ENCODE data around the gene CREB3L2.

The CREB3L2 gene

GRCh38 chr7:137953665-137954470 is 48.0 kb downstream of the CREB3L2 start (continued):
- no peak for TF ChIP-seq ZBTB20 (tag by site-specific recombination; IDR thresholded peaks at IDR 0.05)
- TF ChIP-seq ZNF623 (tag by site-specific recombination; IDR thresholded peaks at IDR 0.05): no peak
- TF ChIP-seq ZNF629 (tag by site-specific recombination; IDR thresholded peaks at IDR 0.05): peak; percentile 37
- peak; percentile 85 for TF ChIP-seq PRDM6 (tag by site-specific recombination; IDR thresholded peaks at IDR 0.05)
- TF ChIP-seq ZBTB8A (tag by site-specific recombination; IDR thresholded peaks at IDR 0.05): no peak
- TF ChIP-seq GLIS1 (tag by site-specific recombination; IDR thresholded peaks at IDR 0.05): peak; percentile 96
- TF ChIP-seq ZNF423 (tag by site-specific recombination; IDR thresholded peaks at IDR 0.05): no peak

GRCh38 chr7:137953043-137953664 is 48.7 kb downstream of the CREB3L2 start:
- peaks cover 0 to 3% of the 10 kb centered on the region in 2 experiments; a peak in 1 of 3 replicates for H3K36me3 ChIP-seq (ENCODE audit: control insufficient read depth in 2 of 2, insufficient read depth in 1 of 2, low read length in 2 of 2)
- H3K4me1 ChIP-seq (ENCODE audit: control insufficient read depth, insufficient read depth, low read length): 0 out of 2 replicates have a peak, but pooled peaks cover 4% of the 10 kb centered on the region
- no peak overlapping the region for H3K27ac ChIP-seq (ENCODE audit: extremely low read depth, low read depth, low read length)
- no peaks in the 10 kb centered on the region for H3K9me3 ChIP-seq (ENCODE audit: control insufficient read depth, insufficient read depth, low read depth, low read length)
- POLR2A ChIA-PET: interaction anchor here (0.6 to 1.4 kb wide), 4 partner anchors 13 to 442 kb away, joined by 3 to 6 read pairs (median 3); no protein-coding TSS in a partner anchor
- no peak overlapping the region for H3K4me3 ChIP-seq (ENCODE audit: low read depth, low read length)
- CTCF ChIA-PET: interaction anchor here (0.7 to 1.5 kb wide), 2 partner anchors 49 to 50 kb away, joined by 3 to 11 read pairs; no protein-coding TSS in a partner anchor
- TF ChIP-seq TSHZ1 (tag by site-specific recombination; IDR thresholded peaks at IDR 0.05; ENCODE audit: borderline replicate concordance) (peak; percentile 86), ZBTB1 (tag by site-specific recombination; IDR thresholded peaks at IDR 0.05) (peak; percentile 61; the same call in 1 of the 2 replicates), ZNF239 (tag by site-specific recombination; IDR thresholded peaks at IDR 0.05) (no peak), ZNF791 (tag by site-specific recombination; IDR thresholded peaks at IDR 0.05) (no peak), ZEB2 (tag by site-specific recombination; IDR thresholded peaks at IDR 0.05) (peak; percentile 64; the same call in 1 of the 2 replicates), OSR2 (tag by site-specific recombination; IDR thresholded peaks at IDR 0.05) (peak; percentile 95), ZNF624 (tag by site-specific recombination; IDR thresholded peaks at IDR 0.05) (no peak), ZSCAN4 (tag by site-specific recombination; IDR thresholded peaks at IDR 0.05) (no peak), ZNF558 (tag by site-specific recombination; IDR thresholded peaks at IDR 0.05) (peak; percentile 61; the same call in 1 of the 2 replicates), ZNF600 (tag by site-specific recombination; IDR thresholded peaks at IDR 0.05) (peak; percentile 84), ZNF398 (tag by site-specific recombination; IDR thresholded peaks at IDR 0.05) (no peak), ZNF626 (tag by site-specific recombination; IDR thresholded peaks at IDR 0.05) (no peak), MZF1 (tag by site-specific recombination; IDR thresholded peaks at IDR 0.05; ENCODE audit: borderline replicate concordance) (peak; percentile 28; the same call in 1 of the 2 replicates), TRIM28 (IDR thresholded peaks at IDR 0.05; ENCODE audit: borderline replicate concordance, low read length) (peak; percentile 47; the same call in 1 of the 2 replicates), ZNF629 (tag by site-specific recombination; IDR thresholded peaks at IDR 0.05) (peak; percentile 84), ZNF146 (tag by site-specific recombination; IDR thresholded peaks at IDR 0.05) (peak; percentile 13; the same call in 1 of the 2 replicates), ZNF10 (tag by site-specific recombination; IDR thresholded peaks at IDR 0.05) (peak; percentile 67; the same call in 1 of the 2 replicates)
- TF ChIP-seq, protein P1, sequence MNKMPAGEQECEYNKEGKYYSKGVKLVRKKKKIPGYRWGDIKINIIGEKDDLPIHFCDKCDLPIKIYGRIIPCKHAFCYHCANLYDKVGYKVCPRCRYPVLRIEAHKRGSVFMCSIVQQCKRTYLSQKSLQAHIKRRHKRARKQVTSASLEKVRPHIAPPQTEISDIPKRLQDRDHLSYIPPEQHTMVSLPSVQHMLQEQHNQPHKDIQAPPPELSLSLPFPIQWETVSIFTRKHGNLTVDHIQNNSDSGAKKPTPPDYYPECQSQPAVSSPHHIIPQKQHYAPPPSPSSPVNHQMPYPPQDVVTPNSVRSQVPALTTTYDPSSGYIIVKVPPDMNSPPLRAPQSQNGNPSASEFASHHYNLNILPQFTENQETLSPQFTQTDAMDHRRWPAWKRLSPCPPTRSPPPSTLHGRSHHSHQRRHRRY (tag by site-specific recombination; IDR thresholded peaks at IDR 0.05): no peak
